HCT116 (cell line): ENCODE results near the gene SAE1. TPM values are rescaled to one million over a fixed set of nuclear protein-coding genes. Genes with fewer than 3 reads are reported as not detected.

Experiments used
- ATAC-seq: fragments of 200-7000 bp; cut with Tn5 transposase; 2 replicates; pipeline ENCODE4 v1.9.1; 2020; ENCODE audit warnings: mild to moderate bottlenecking, moderate library complexity
- BruUV-seq: library from RNA; stranded (reverse); fragments of 400-500 nt; replicated peaks from 2 replicates; lab custom pipeline; 2021; lab: Mats Ljungman, UMichigan
- CTCF ChIA-PET: fragments of 300-600 bp; sonication (Branson Sonifier 250); formaldehyde crosslinking; loops from one replicate; lab custom pipeline; 2021; ENCODE audit warnings: antibody characterized with exemption; lab: Charles Lee
- POLR2A ChIA-PET: fragments of 300-600, 350-600 bp; sonication (Branson Sonifier 250); formaldehyde crosslinking; loops from one replicate; lab custom pipeline; 2021; ENCODE audit warnings: antibody characterized with exemption; lab: Charles Lee
- RAD21 ChIA-PET, 2 experiments: fragments of 300-600 bp; sonication (Branson Sonifier 250); formaldehyde crosslinking; loops; one replicate each; lab custom pipeline; 2023; ENCODE audit warnings: low total read pairs in 2 of 2; ENCODE audit not compliant: uncharacterized antibody in 2 of 2, unreplicated experiment in 2 of 2, low non-redundant PET in 1 of 2; lab: Charles Lee
- DNase-seq: peaks from one replicate; pipeline ENCODE4 v3.0.0-alpha.2; 2010; ENCODE audit warnings: low read depth, low spot score
- H2AFZ ChIP-seq: fragments of 200-600 bp; shearing (Covaris generic), sonication (generic); 2 replicates; pipeline ENCODE4 v1.6.1; 2017; ENCODE audit warnings: low read depth, mixed run types, mixed read lengths, antibody characterized with exemption, low read length; ENCODE audit not compliant: poor library complexity, severe bottlenecking
- H3K27ac ChIP-seq: 2 replicates; pipeline ENCODE4 v1.5.1; 2012; ENCODE audit warnings: low read depth, low read length
- H3K27me3 ChIP-seq: fragments of 200-600 bp; sonication (generic); 2 replicates; pipeline ENCODE4 v1.6.1; 2016; ENCODE audit warnings: mixed run types, low read length, mixed read lengths; ENCODE audit not compliant: insufficient read depth
- H3K36me3 ChIP-seq, 2 experiments: fragments of 200-500 bp in 1 of 2; fragments of 200-600 bp in 1 of 2; sonication (Bioruptor generic) in 1 of 2; sonication (generic) in 1 of 2; 2 replicates each; pipeline versions ENCODE4 v1.5.1 to v1.6.1; 2014 to 2016; ENCODE audit warnings: low read length in 2 of 2, inconsistent platforms in 1 of 2, mixed read lengths in 1 of 2, mixed run types in 1 of 2; ENCODE audit not compliant: insufficient read depth in 2 of 2, control insufficient read depth in 1 of 2
- H3K4me1 ChIP-seq, 2 experiments: fragments of 200-600 bp in 1 of 2; sonication (generic) in 1 of 2; 2 replicates each; pipeline versions ENCODE4 v1.5.1 to v1.6.1; 2012 to 2017; ENCODE audit warnings: low read length in 2 of 2, inconsistent platforms in 1 of 2, mild to moderate bottlenecking in 1 of 2, mixed read lengths in 1 of 2, mixed run types in 1 of 2, moderate library complexity in 1 of 2; ENCODE audit not compliant: insufficient read depth in 2 of 2, control insufficient read depth in 1 of 2
- H3K4me2 ChIP-seq: fragments of 200-600 bp; sonication (generic); 2 replicates; pipeline ENCODE4 v1.6.1; 2017; ENCODE audit warnings: mixed run types, low read length, mixed read lengths
- H3K4me3 ChIP-seq, 2 experiments: fragments of 200-600 bp in 1 of 2; sonication (generic) in 1 of 2; replicated peaks in 1 of 2; 2 replicates each; pipeline ENCODE4 v1.5.1; 2011 to 2016; ENCODE audit warnings: low read length in 2 of 2, control low read depth in 1 of 2, low read depth in 1 of 2, mild to moderate bottlenecking in 1 of 2, mixed read lengths in 1 of 2, mixed run types in 1 of 2
- H3K79me2 ChIP-seq: fragments of 200-600 bp; sonication (generic); 2 replicates; pipeline ENCODE4 v1.6.1; 2017; ENCODE audit warnings: mild to moderate bottlenecking, mixed run types, low read length, moderate library complexity, mixed read lengths; ENCODE audit not compliant: insufficient read depth
- H3K9ac ChIP-seq: fragments of 200-600 bp; sonication (generic); 2 replicates; pipeline ENCODE4 v1.6.1; 2016; ENCODE audit warnings: low read length, mixed read lengths
- H3K9me2 ChIP-seq: fragments of 200-600 bp; sonication (generic), shearing (Covaris generic); 2 replicates; pipeline ENCODE4 v1.6.1; 2017; ENCODE audit warnings: mixed run types, mild to moderate bottlenecking, moderate library complexity; ENCODE audit not compliant: insufficient read depth
- H3K9me3 ChIP-seq, 2 experiments: fragments of 200-500 bp in 1 of 2; fragments of 200-600 bp in 1 of 2; sonication (Bioruptor generic) in 1 of 2; sonication (generic) in 1 of 2; 2 replicates each; pipeline ENCODE4 v1.6.1; 2014 to 2017; ENCODE audit warnings: low read length in 2 of 2, mixed read lengths in 2 of 2, inconsistent platforms in 1 of 2, low read depth in 1 of 2, mild to moderate bottlenecking in 1 of 2, mixed run types in 1 of 2, moderate library complexity in 1 of 2; ENCODE audit not compliant: control insufficient read depth in 1 of 2, insufficient read depth in 1 of 2
- H4K20me1 ChIP-seq: fragments of 200-600 bp; sonication (generic), shearing (Covaris generic); 2 replicates; pipeline ENCODE4 v1.6.1; 2017; ENCODE audit warnings: mixed run types, mild to moderate bottlenecking, moderate library complexity; ENCODE audit not compliant: insufficient read depth
- CBX3 ChIP-seq: IDR thresholded peaks from 2 replicates; pipeline ENCODE4 v1.6.1; 2012; ENCODE audit warnings: low read depth
- CTCF ChIP-seq, 3 experiments: fragments of 200-600 bp in 1 of 3; sonication (generic) in 1 of 3; IDR thresholded peaks in 2 of 3; conservative IDR thresholded peaks in 1 of 3; 2 replicates each; pipeline ENCODE4 v1.5.1; 2012 to 2017; ENCODE audit warnings: low read depth in 2 of 3, low read length in 2 of 3, antibody characterized with exemption in 1 of 3, borderline replicate concordance in 1 of 3, control low read depth in 1 of 3, mild to moderate bottlenecking in 1 of 3, mixed read lengths in 1 of 3, mixed run types in 1 of 3, moderate library complexity in 1 of 3; ENCODE audit not compliant: insufficient read depth in 1 of 3
- EGR1 ChIP-seq: IDR thresholded peaks from 2 replicates; pipeline ENCODE4 v1.6.1; 2012; ENCODE audit warnings: low read depth
- ELF1 ChIP-seq: IDR thresholded peaks from 2 replicates; pipeline ENCODE4 v1.6.1; 2012; ENCODE audit warnings: low read depth, borderline replicate concordance
- EZH2phosphoT487 ChIP-seq: fragments of 200-600 bp; IDR thresholded peaks from 2 replicates; pipeline ENCODE4 v1.6.1; 2018; ENCODE audit warnings: antibody characterized with exemption, borderline replicate concordance
- POLR2A ChIP-seq: IDR thresholded peaks from 2 replicates; pipeline ENCODE4 v1.7.0; 2011; ENCODE audit warnings: borderline replicate concordance; ENCODE audit not compliant: insufficient read depth, insufficient read length; ENCODE audit errors: extremely low read depth
- RAD21 ChIP-seq: IDR thresholded peaks from 2 replicates; pipeline ENCODE4 v1.6.1; 2012; ENCODE audit warnings: low read depth, mild to moderate bottlenecking
- SP1 ChIP-seq: IDR thresholded peaks from 2 replicates; pipeline ENCODE4 v1.6.1; 2012; ENCODE audit warnings: low read depth
- TCF7L2 ChIP-seq: IDR thresholded peaks from 2 replicates; pipeline ENCODE4 v1.7.0; 2011; ENCODE audit warnings: borderline replicate concordance, inconsistent platforms; ENCODE audit not compliant: insufficient read depth, insufficient read length; ENCODE audit errors: extremely low read depth
- intact Hi-C: fragments of 100-400 bp; cut with micrococcal nuclease; formaldehyde crosslinking; loops from 2 replicates; pipeline ENCODE4 v1.10.0; 2022
- total RNA-seq: library from RNA; stranded (reverse); gene quantifications from one replicate; pipeline ENCODE4 v1.2.1, GENCODE V29; 2021; ENCODE audit not compliant: unreplicated experiment

Gene SAE1
- total RNA-seq, 1 experiment from 2014 or later = 213 TPM

GRCh38 chr19:47125669-47125938, 5.0 kb upstream of the SAE1 start (continued):
- TF ChIP-seq EZH2phosphoT487 (no peak), ELF1 (no peak), EGR1 (no peak)

- TF ChIP-seq RAD21 = no peak
- no peak for TF ChIP-seq EZH2phosphoT487
- TF ChIP-seq SP1 = no peak
- no peak for TF ChIP-seq TCF7L2
- no peak for TF ChIP-seq POLR2A
- no peak for TF ChIP-seq CTCF (IDR thresholded peaks at IDR 0.05 in 2 of 3, conservative IDR thresholded peaks at IDR 0.05 in 1 of 3; ENCODE audit: borderline replicate concordance in 1 of 3, insufficient read depth in 1 of 3, low read depth in 2 of 3, low read length in 2 of 3)
- TF ChIP-seq CBX3 = no peak
- TF ChIP-seq, all 23 proteins: peak for 0
- Histone ChIP-seq H3K9me2 (no peaks in the 10 kb centered on the region), H3K27ac (0 out of 2 replicates have a peak overlapping the region, but pooled peaks have one; percentile 86), H3K79me2 (peaks cover 39% of the 10 kb centered on the region), H3K4me1 (peaks cover 22 to 43% of the 10 kb centered on the region in 2 experiments), H3K4me3 (no peak overlapping the region), H3K9me3 (peaks cover 0 to 4% of the 10 kb centered on the region in 2 experiments; a peak in 1 of 4 replicates), H3K36me3 (peaks cover 5 to 8% of the 10 kb centered on the region in 2 experiments; a peak in 2 of 4 replicates), H4K20me1 (peaks cover 5% of the 10 kb centered on the region; the same call in 1 of the 2 replicates), H3K4me2 (no peak overlapping the region), H3K27me3 (no peaks in the 10 kb centered on the region), H3K9ac (no peak overlapping the region), H2AFZ (peak overlapping the region; percentile 52)
- no peak for DNase-seq
- BruUV-seq = no TSS peak
- POLR2A ChIA-PET = no interaction called here
- CTCF ChIA-PET = interaction anchor here (1.2 kb wide), 1 partner anchor 50 kb away, joined by 6 read pairs; no protein-coding TSS in a partner anchor
- intact Hi-C loops = loop anchor here (10.0 kb wide), 1 partner anchor 265 kb away; the partner anchor contains the start of gene ARHGAP35
- ATAC-seq = no peak
- RAD21 ChIA-PET = no interaction called here
Observed at GRCh38 chr19:47129579-47129978, 1.1 kb upstream of the SAE1 start.
